Posterior vena cava (tissue), 2 donors: Measurements from ENCODE around the gene TMEM229B. TPM values are rescaled to one million over a fixed set of nuclear protein-coding genes. Genes with fewer than 3 reads are reported as not detected.
A peak's percentile ranks its signal among the peaks of the same experiment; 100 is the strongest.

Experiments
- DNase-seq: peaks from one replicate; pipeline ENCODE4 v3.0.0-alpha.2; 2020; ENCODE audit warnings: low spot score
- intact Hi-C, 2 donors: fragments of 100-400 bp; cut with DNase I; formaldehyde crosslinking; loops; one replicate each; pipeline versions ENCODE4 v1.14.1 to v1.14.2; 2022 to 2023
- microRNA-seq, 2 donors: library from miRNA; unstranded; fragments of <30 nt; microRNA quantifications; one replicate each; pipeline ENCODE4 v1.2.0, GENCODE V29; 2020 to 2021; ENCODE audit warnings: borderline microRNAs expressed in 2 of 2
- total RNA-seq, 2 donors: library from RNA; stranded (reverse); fragmentation: NEBNext Ultra II Directional; extraction: Animal tissue kit (Norgen Biotek cat#: 25700); gene quantifications; one replicate each; pipeline ENCODE4 v1.2.1, GENCODE V29; 2021
- donor health status: DM: yes; HTN: yes; CAD: no.
- donor health status: DM: yes; HTN: yes; CAD: no.

The TMEM229B gene
- total RNA-seq, 2 donors from 2014 or later = 1.7 to 4.4 TPM

DNA sequence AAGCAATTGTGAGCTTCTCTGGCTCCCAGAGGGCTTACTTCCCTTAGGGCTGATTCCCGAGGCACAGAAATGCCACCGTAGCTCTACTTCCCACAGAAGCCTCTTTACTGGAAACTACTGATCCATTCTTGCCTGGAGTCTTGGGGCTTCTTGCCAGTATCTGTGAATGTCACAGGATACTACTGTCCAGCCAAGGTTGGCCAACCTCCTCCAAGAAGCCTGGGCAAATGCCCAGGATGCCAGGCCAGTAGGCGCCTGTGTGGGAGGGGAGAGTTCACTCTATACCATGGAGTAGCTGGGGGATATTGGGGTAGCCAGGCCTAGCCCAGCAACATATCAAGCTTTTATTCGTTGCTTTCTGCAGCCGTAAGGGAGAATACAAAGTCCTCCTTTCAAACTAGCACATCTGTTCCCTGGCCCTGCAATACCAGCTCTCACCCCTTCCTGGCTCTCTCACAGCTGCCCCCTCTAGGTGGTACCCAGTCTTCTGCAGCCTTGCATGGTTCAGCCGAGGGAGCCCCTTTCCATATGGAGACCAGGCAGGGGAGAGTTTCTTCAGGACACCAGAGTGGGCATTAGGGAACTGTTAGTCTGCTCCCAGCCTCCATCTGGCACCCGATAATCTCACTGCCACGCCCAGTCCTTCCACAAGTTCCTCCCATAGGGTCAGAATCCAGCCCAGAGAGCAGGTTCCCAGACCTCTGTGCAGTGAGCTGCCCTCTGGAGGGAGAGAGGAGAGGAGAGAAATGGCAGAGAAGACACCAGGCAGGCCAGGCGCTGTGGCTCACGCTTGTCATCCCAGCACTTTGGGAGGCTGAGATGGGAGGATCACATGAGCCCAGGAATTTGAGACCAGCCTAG is 52.3 kb downstream of the TMEM229B start:
- no peak for DNase-seq
- intact Hi-C loops = no loop called here

GRCh38 chr14:67435603-67436002 is 52.9 kb downstream of the TMEM229B start:
- no peak for DNase-seq
- intact Hi-C loops = no loop called here

GRCh38 chr14:67432050-67432564 is 56.4 kb downstream of the TMEM229B start:
- DNase-seq = no peak
- intact Hi-C loops = no loop called here

DNA sequence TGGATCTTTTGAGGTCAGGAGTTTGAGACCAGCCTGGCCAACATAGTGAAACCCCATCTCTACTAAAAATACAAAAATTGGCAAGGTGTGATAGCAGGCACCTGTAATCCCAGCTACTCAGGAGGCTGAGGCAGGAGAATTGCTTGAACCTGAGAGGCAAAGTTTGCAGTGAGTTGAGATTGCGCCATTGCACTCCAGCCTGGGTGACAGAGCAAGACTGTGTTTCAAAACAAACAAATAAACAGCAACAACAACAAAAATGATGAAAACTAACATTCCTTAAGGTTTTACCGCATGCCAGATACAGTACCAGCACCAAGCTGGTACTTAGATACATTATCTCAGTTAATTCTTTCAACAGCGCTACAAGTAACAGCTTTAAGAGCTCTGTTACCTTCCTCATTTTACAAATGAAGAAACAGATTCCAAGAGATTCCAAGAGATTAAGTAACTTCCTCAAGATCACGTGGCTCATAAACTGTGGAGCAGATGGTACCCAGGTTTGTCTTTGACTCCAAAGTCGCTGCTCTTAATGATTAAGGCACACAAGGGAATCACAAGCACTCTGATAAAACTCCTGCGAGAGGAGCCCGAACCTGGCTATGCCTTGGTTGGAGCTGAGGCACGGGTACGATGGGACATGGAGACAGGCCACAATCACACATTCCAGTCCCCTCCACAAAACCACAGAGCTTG is 58.9 kb downstream of the TMEM229B start:
- intact Hi-C loops = loop anchor here (5.0 kb wide), 3 partner anchors 138 to 1413 kb away; no protein-coding TSS in a partner anchor
- DNase-seq = peak; percentile 7

DNA sequence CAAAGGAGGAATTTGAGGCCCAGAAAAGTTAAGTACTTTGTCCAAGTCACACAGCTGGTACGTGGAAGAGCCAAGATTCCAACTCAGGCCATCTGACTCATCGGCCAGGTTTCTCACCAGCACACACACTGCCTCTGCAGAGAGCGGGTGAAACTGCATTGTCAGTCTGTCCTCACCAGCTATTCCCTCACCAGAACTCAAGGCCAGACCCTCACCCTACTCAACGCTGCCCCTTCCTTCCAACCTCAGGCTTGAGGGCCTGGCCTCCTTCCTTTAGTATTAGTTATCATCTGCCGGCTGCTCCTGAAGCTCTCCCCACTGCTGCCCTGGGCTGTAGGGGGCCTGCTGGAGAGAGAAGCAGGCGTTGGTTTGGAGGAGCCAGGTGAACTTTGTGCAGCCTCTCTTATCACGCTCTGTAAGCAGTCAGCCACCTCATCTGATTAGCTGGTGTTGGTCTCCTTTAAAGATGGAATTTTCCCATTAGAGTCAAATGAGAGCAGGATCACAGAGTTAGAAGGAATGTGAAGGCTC is 60.0 kb downstream of the TMEM229B start:
- peak; percentile 10 for DNase-seq
- intact Hi-C loops = loop anchor here (5.0 kb wide), 3 partner anchors 139 to 1414 kb away; no protein-coding TSS in a partner anchor

DNA sequence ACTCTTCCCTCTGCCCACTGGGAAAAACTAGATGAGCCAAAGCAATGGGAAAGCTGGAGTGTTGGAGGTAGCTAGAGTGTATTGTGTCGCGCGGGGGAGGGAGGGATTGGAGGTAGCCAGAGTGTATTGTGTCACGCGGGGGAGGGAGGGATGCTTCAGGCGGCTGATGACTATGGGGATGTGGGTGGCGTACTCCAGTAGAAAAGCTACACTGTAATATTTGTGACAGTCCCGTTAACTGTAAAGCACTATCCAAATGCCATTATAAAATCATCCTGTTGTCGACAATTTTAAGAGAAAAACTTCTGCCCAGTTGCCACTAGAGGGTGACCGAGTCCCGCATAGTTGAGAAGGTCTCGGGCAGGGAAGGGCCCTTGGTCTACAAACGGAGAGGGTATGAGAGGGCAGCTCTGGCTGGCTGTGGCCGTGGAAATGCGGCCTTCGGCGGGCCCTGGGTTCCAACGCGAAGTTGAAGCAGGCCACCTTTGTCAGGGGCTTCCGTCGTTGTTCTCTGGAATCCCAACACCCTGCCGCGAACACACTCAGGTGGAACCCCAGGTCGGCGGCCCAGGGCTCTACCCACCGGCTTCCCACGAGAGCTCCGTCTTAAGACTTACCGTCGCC is 61.4 kb downstream of the TMEM229B start:
- peak; percentile 84 for DNase-seq
- intact Hi-C loops = loop anchor here (5.0 kb wide), 3 partner anchors 140 to 1415 kb away; no protein-coding TSS in a partner anchor

- DNase-seq = no peak
- intact Hi-C loops = loop anchor here (5.0 kb wide), 3 partner anchors 141 to 1416 kb away; no protein-coding TSS in a partner anchor
These were observed 62.4 kb downstream of the TMEM229B start for GRCh38 chr14:67426161-67426560.

DNA sequence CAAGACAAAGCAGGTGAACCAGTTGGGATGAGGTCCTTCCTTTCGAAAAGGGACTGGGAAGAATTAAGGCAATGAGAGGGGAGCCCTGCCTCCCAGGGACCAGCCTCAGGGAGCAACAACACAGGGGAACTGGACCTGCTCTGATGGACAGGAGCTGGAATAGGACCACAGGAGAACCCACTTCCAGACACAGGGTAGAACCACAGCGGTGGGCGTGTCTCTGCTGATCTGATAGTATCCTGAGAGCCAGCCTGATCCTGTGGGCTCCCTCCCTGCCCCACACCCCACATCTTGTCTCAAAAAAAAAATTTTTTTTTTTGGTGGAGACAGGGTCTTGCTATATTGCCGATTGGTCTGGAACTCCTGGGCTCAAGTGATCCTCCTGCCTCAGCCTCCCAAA is 62.9 kb downstream of the TMEM229B start:
- intact Hi-C loops = loop anchor here (5.0 kb wide), 3 partner anchors 142 to 1417 kb away; no protein-coding TSS in a partner anchor
- peak; percentile 77 for DNase-seq

GRCh38 chr14:67424539-67424938 is 64.0 kb downstream of the TMEM229B start:
- DNase-seq = peak; percentile 26
- intact Hi-C loops = no loop called here

GRCh38 chr14:67423424-67423823 is 65.1 kb downstream of the TMEM229B start:
- DNase-seq = peak; percentile 30
- intact Hi-C loops = no loop called here

- DNase-seq = peak; percentile 12
- intact Hi-C loops = no loop called here
These were observed 66.9 kb downstream of the TMEM229B start for GRCh38 chr14:67421356-67422224.

Small RNA genes within 50 kb of the gene (microRNA-seq; reads per million reads assigned to microRNA genes)
- gene MIR5694 = 0 reads per million in 2 donors

Other genes starting within 250 kb of the TMEM229B start
- 10 to 100 TPM; 15.3 to 18.0 TPM for gene PALS1, start 247.3 kb downstream of the TMEM229B start, total RNA-seq
- 10 to 100 TPM; 48.9 to 56.0 TPM for gene ATP6V1D, start 128.9 kb downstream of the TMEM229B start, total RNA-seq
- 10 to 100 TPM; 55.5 to 56.3 TPM for gene EIF2S1, start 128.4 kb downstream of the TMEM229B start, total RNA-seq
- 1 to 10 TPM; 1.2 to 2.0 TPM for gene PLEK2, start 76.6 kb downstream of the TMEM229B start, total RNA-seq
- gene PLEKHH1, start 44.6 kb upstream of the TMEM229B start, total RNA-seq = 1 to 10 TPM; 1.4 to 1.8 TPM
- 10 to 100 TPM; 15.4 to 17.3 TPM for gene PIGH, start 111.5 kb upstream of the TMEM229B start, total RNA-seq
- 1 to 10 TPM; 1.9 to 5.1 TPM for gene ARG2, start 131.2 kb upstream of the TMEM229B start, total RNA-seq
- 100 to 1,000 TPM; 111 to 117 TPM for gene VTI1B, start 185.9 kb upstream of the TMEM229B start, total RNA-seq
- gene RDH11, start 207.0 kb upstream of the TMEM229B start, total RNA-seq = 10 to 100 TPM; 29.9 to 31.7 TPM
- under 1 TPM in 1 of 2 donors, not detected in 1; 0.23 TPM for gene RDH12, start 213.2 kb upstream of the TMEM229B start, total RNA-seq